GM21360 (cell line): Measurements from ENCODE around the gene WWP2.

Source experiments
- ATAC-seq: cut with Tn5 transposase; IDR thresholded peaks from one replicate; pipeline ENCODE4 v1.9.1; 2021; ENCODE audit warnings: mild to moderate bottlenecking, moderate library complexity; ENCODE audit not compliant: unreplicated experiment

Gene WWP2

DNA sequence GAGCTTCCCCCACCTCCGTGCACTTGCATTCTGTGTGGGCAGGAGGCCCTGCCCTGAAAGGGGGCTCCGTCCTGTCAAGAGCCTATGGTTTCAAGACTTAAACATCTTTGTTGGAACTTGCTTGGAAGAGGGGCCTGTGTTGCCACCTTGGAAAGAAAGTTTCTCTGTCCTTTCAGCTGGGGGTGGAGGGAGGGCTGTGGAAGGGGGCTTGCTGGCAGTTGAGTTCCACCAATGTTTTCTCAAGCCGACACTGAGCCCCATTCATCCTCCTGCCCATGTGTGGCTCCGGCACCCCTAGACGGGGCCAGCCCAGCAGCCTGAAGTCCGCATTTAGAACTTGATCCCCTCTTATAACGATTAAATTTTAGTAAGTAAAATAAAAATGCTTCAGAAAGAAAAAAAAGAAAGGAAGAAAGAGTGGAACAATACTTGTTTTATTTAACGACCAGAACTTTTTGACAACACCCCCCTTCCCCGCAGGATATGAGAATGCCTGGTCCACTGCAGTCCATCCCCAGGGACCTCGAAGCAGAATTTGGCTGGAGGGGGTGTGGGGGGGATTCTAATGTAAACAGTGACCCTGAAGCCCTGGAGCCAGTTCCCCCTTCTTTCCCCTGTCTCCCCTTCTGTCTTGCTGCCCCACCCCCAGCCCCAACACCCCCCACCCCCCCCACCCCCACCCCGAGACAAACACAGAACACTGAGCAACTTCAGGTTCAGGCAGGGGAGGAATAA, 162.1 kb downstream of the WWP2 start:
- ATAC-seq, result no peak

- ATAC-seq, result no peak
Observed at GRCh38 chr16:69924777-69925191, 162.7 kb downstream of the WWP2 start.

- no peak for ATAC-seq
Observed at GRCh38 chr16:69925311-69925710, 163.2 kb downstream of the WWP2 start.

GRCh38 chr16:69926241-69926640, 164.1 kb downstream of the WWP2 start:
- no peak for ATAC-seq

- ATAC-seq, result no peak
Observed at GRCh38 chr16:69927056-69927757, 165.1 kb downstream of the WWP2 start.

DNA sequence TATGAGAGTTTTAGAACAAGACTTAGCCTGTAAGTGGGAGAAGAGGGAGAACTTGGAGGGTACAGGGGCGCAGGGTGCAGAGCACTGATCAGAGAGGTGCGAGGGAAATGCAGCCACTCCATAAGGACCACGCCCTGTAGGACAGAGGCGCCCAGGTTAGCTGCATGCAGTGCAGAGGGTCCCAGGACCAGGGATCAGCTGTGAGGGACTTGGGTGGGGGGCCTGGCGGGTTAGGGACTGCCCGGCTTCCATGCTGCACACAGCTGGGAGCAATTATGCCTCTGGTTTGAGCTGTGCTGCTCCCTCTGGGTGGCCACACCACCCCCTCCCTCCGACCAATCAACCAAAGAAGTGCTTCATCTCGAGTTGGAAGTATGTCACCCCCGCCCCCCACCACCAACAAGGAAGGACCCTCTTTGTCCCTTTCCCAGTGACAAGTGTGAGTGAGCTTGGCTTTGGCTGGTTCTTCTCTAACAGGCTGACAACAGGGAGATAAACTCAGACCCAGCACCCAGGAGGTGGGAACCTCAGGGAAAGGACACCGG, 166.8 kb downstream of the WWP2 start:
- no peak for ATAC-seq

DNA sequence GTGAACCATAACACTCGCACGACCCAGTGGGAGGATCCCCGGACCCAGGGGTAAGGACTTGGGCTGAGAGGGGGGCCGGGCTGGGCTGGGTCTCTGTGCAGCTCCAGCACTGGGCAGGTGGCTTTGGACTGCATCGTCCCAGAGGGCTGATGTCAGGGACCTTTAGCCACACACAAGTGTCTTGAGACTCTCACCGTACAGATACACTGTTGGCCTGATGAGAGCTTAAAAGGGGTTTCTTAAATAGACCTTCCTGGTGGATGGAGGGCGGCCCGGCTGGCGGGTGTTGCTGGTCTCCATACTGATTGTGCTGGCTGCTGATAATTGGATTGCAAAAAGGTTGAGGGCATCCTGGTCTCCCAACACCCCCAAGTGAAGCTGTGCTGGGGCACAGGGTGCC, 167.3 kb downstream of the WWP2 start:
- ATAC-seq, result no peak

- no peak for ATAC-seq
Observed at GRCh38 chr16:69930117-69930776, 168.1 kb downstream of the WWP2 start.

GRCh38 chr16:69931631-69932030, 169.5 kb downstream of the WWP2 start:
- ATAC-seq, result no peak

DNA sequence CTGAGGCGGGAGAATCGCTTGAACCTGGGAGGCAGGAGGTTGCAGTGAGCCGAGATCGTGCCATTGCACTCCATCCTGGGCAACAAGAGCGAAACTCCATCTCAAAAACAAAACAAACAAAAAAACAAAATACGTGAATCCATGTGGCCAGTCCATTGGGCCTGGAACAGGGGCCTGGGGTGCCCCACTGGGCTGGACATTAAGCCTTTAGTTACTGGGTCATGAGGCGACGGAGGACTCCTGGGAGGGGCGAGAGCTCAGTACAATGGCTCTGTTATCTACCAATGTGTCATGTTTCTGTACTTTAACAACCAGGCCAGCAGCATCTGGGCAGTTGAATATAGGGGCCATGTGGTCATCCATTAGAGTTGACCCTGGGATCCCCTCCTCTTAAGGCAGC, 170.1 kb downstream of the WWP2 start:
- no peak for ATAC-seq

- no peak for ATAC-seq
Observed at GRCh38 chr16:69932691-69933392, 170.7 kb downstream of the WWP2 start.

DNA sequence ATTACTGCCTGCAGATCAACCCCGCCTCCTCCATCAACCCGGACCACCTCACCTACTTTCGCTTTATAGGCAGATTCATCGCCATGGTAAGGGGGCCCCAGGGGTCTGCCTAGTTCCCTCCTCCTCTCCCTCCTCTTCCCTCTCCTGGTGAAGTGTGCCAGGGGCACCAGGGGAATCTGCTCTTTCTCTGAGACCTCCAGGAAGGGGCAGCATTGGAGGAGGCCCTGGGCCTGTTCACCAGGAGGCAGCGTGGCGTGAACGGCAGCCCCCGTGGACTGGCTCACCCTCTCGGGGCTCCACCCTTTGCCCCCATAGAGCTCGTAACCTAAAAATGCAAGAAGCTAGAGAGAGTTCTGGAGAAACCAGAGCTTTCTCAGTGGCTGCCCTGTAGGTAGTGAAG, 171.9 kb downstream of the WWP2 start:
- no peak for ATAC-seq

GRCh38 chr16:69934751-69935150, 172.6 kb downstream of the WWP2 start:
- ATAC-seq, result no peak

- ATAC-seq, result no peak
Observed at GRCh38 chr16:69935278-69935711, 173.2 kb downstream of the WWP2 start.

DNA sequence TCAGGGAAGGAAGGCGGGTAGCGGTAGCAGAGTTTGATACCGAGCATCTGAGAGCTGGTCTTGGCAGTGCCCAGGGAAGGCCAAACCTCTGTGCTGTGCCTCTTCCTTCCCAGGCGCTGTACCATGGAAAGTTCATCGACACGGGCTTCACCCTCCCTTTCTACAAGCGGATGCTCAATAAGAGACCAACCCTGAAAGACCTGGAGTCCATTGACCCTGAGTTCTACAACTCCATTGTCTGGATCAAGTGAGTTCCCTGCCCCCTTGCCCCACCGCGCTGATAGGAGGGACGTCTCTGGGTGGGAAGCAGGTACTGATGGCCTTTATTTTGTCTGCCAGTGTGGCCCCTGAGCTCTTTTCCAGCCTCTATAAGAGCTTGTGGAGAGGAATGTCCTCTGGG, 173.6 kb downstream of the WWP2 start:
- ATAC-seq, result no peak

DNA sequence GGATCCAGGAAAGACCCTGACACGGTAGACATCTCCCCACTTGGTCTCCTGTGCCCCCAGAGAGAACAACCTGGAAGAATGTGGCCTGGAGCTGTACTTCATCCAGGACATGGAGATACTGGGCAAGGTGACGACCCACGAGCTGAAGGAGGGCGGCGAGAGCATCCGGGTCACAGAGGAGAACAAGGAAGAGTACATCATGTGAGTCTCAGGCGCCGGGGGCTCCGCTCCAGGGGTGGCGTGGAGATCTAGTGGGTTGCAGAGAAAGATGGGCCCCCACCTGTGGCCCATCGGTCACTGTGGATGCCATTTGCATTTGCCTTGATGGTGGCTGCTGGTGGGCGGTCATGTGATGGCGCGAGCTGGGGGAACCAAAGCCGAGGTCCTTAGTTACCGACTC, 174.1 kb downstream of the WWP2 start:
- no peak for ATAC-seq

DNA sequence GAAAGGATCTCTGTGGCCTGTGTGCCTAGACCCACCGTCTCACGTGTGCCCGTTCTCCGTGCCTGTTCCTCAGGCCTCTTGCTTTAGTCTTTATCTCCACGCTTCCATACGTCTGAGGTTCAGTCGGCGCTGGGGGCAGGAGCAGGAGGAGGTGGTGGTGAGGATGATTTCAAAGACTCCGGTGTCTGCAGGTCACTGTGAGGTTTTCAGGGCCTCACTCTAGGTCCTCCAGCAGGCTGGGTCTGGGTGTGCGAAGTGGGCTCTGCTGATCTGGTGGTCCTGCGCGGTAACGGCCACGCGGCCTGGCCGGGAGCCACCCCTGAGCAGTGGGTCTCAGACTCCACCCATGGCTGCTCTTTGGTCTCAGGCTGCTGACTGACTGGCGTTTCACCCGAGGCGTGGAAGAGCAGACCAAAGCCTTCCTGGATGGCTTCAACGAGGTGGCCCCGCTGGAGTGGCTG, 174.6 kb downstream of the WWP2 start:
- no peak for ATAC-seq

- no peak for ATAC-seq
Observed at GRCh38 chr16:69937465-69937951, 175.4 kb downstream of the WWP2 start.

- ATAC-seq, result no peak
Observed at GRCh38 chr16:69938981-69939820, 177.1 kb downstream of the WWP2 start.
